Measurements from ENCODE around the gene AHCYL1. TPM values are rescaled to one million over a fixed set of nuclear protein-coding genes. Genes with fewer than 3 reads are reported as not detected.

AHCYL1 gene
- total and polyA plus RNA-seq, 2 of the 8 experiments (the other 6 are each of a cell fraction or from before 2014, with no cell fraction given): 64.5 to 95.9 TPM

DNA sequence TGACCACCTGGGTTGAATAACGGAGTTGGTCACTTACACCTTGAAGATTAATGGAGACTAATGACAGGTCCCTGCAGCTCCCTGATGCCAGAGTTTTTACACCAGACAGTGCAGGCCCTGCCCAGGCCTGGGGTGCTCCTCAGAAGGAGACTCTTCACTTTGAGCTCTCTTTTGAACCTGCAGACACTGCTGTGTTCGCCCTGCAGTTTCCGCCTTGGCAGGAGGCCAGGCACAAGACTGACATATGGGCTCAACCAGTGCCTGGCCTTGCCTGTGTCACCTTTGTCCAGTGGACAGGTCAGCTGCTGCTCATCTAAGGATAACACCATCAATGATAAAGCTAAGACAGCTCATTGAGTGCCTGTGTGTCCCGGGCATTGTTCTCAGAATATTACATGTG lies 55.1 kb downstream of the AHCYL1 start:
- Histone ChIP-seq H3K79me1 (ENCODE audit: low read depth, low read length) (peaks cover 10% of the 10 kb centered on the region), H4K91ac (replicated peaks; ENCODE audit: insufficient read length, low read length) (no peak overlapping the region), H3K56ac (replicated peaks; ENCODE audit: insufficient read length, low read depth, low read length) (no peak overlapping the region), H4K5ac (ENCODE audit: insufficient read length, low read depth, low read length) (no peak overlapping the region), H3K4me1 (replicated peaks in 1 of 4; ENCODE audit: control insufficient read depth in 3 of 4, insufficient read depth in 4 of 4, low read length in 3 of 4) (peaks cover 0 to 6% (median 0%) of the 10 kb centered on the region in 4 experiments; a peak in 2 of 7 replicates), H3K18ac (ENCODE audit: extremely low read depth, low read length) (no peak overlapping the region), H3K27ac (ENCODE audit: low read depth, low read length) (no peak overlapping the region), H3K27me3 (replicated peaks in 1 of 4; ENCODE audit: control insufficient read depth in 3 of 4, extremely low read depth in 1 of 4, insufficient read depth in 3 of 4, low read length in 3 of 4) (no peaks in the 10 kb centered on the region), H3K23me2 (ENCODE audit: low read depth, low read length) (peaks cover 4% of the 10 kb centered on the region; the same call in 1 of the 2 replicates), H3K36me3 (ENCODE audit: control insufficient read depth in 2 of 4, insufficient read depth in 4 of 4, low read length in 3 of 4) (peaks cover 43 to 74% (median 64%) of the 10 kb centered on the region in 4 experiments), H2BK120ac (replicated peaks; ENCODE audit: low read depth, low read length) (no peak overlapping the region), H3K79me2 (ENCODE audit: control insufficient read depth in 1 of 2, insufficient read depth in 2 of 2, low read length in 2 of 2) (peaks cover 9 to 27% of the 10 kb centered on the region in 2 experiments), H2BK5ac (ENCODE audit: low read depth, low read length) (no peak overlapping the region), H3K14ac (ENCODE audit: insufficient read length) (no peak overlapping the region), H2BK20ac (ENCODE audit: low read length) (no peak overlapping the region), H4K20me1 (replicated peaks in 1 of 2; ENCODE audit: control insufficient read depth in 1 of 2, insufficient read depth in 2 of 2, low read length in 2 of 2) (peaks cover 3 to 17% of the 10 kb centered on the region in 2 experiments), H3K4me2 (ENCODE audit: insufficient read depth in 1 of 2, low read depth in 2 of 2, low read length in 2 of 2) (no peak overlapping the region), H4K8ac (ENCODE audit: extremely low read depth, insufficient read depth, low read length) (no peak overlapping the region), H3K4me3 (ENCODE audit: extremely low read depth in 1 of 4, insufficient read depth in 2 of 4, low read depth in 3 of 4, low read length in 4 of 4) (no peak overlapping the region), H2AK5ac (ENCODE audit: low read depth, low read length) (no peak overlapping the region), H3K9ac (replicated peaks in 1 of 4; ENCODE audit: extremely low read depth in 1 of 4, low read depth in 3 of 4, low read length in 3 of 4) (no peak overlapping the region), H2BK15ac (ENCODE audit: low read length) (no peak overlapping the region), H3K9me3 (ENCODE audit: insufficient read depth in 2 of 2, low read depth in 1 of 2, low read length in 1 of 2) (no peaks in the 10 kb centered on the region), H3K4ac (replicated peaks; ENCODE audit: insufficient read length, low read depth, low read length) (no peak overlapping the region), H2AFZ (ENCODE audit: low read length) (no peak overlapping the region), H3K23ac (ENCODE audit: insufficient read length) (no peak overlapping the region), H2BK12ac (ENCODE audit: low read depth, low read length) (no peak overlapping the region)
- FAIRE-seq (no peak), DNase-seq (ENCODE audit: low read depth in 1 of 2, low spot score in 2 of 2) (no peak)
- 88% methylated on average over 4 of the region's 4 CpGs; no CpG with 5 or more reads in 1 of the 2 experiments for WGBS, 2 experiments (ENCODE audit: extremely low coverage in 1 of 2, insufficient coverage in 1 of 2, insufficient read length in 1 of 2, insufficient replicate concordance in 2 of 2, low coverage in 1 of 2, low lambda C conversion rate in 2 of 2, missing lambda C conversion rate in 1 of 2)
- CTCF ChIA-PET (ENCODE audit: partially characterized antibody): interaction anchor here (0.7 to 40.7 kb wide), 7 partner anchors 9 to 265 kb away, joined by 3 to 1450 read pairs (median 3); partner anchors contain the start of gene ALX3
- POLR2A ChIA-PET (ENCODE audit: partially characterized antibody): interaction anchor here (1.0 to 2.0 kb wide), 3 partner anchors 8 to 27 kb away, joined by 4 to 7 read pairs (median 5); no protein-coding TSS in a partner anchor
- TF ChIP-seq TEAD4 (IDR thresholded peaks at IDR 0.05; ENCODE audit: low read depth, low read length): no peak
- TF ChIP-seq, protein P1, sequence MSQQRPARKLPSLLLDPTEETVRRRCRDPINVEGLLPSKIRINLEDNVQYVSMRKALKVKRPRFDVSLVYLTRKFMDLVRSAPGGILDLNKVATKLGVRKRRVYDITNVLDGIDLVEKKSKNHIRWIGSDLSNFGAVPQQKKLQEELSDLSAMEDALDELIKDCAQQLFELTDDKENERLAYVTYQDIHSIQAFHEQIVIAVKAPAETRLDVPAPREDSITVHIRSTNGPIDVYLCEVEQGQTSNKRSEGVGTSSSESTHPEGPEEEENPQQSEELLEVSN (IDR thresholded peaks at IDR 0.05): no peak
- TF ChIP-seq GTF2F1 (IDR thresholded peaks at IDR 0.05; ENCODE audit: borderline replicate concordance, low read depth, low read length): no peak
- TF ChIP-seq NRF1 (IDR thresholded peaks at IDR 0.05; ENCODE audit: low read depth, low read length): no peak
- TF ChIP-seq SRF (IDR thresholded peaks at IDR 0.05; ENCODE audit: low read depth, low read length): no peak
- TF ChIP-seq HDAC6 (IDR thresholded peaks at IDR 0.05; ENCODE audit: low read depth, low read length): no peak
- no peak for TF ChIP-seq SP1 (IDR thresholded peaks at IDR 0.05; ENCODE audit: low read depth, low read length)
- no peak for TF ChIP-seq POU5F1 (IDR thresholded peaks at IDR 0.05; ENCODE audit: low read depth, low read length)
- no peak for TF ChIP-seq BACH1 (IDR thresholded peaks at IDR 0.05; ENCODE audit: low read length)
- no peak for TF ChIP-seq RBBP5 (IDR thresholded peaks at IDR 0.05; ENCODE audit: borderline replicate concordance, low read depth, low read length)
- TF ChIP-seq, protein P2, sequence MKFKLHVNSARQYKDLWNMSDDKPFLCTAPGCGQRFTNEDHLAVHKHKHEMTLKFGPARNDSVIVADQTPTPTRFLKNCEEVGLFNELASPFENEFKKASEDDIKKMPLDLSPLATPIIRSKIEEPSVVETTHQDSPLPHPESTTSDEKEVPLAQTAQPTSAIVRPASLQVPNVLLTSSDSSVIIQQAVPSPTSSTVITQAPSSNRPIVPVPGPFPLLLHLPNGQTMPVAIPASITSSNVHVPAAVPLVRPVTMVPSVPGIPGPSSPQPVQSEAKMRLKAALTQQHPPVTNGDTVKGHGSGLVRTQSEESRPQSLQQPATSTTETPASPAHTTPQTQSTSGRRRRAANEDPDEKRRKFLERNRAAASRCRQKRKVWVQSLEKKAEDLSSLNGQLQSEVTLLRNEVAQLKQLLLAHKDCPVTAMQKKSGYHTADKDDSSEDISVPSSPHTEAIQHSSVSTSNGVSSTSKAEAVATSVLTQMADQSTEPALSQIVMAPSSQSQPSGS (IDR thresholded peaks at IDR 0.05; ENCODE audit: low read length): no peak
- TF ChIP-seq TAF7 (optimal IDR thresholded peaks at IDR 0.05; ENCODE audit: borderline replicate concordance, low read depth, low read length): no peak

Measured in H1 (cell line).